Measurements from ENCODE around the gene SMYD3. TPM values are rescaled to one million over a fixed set of nuclear protein-coding genes. Genes with fewer than 3 reads are reported as not detected.

Gene SMYD3
- total and polyA plus RNA-seq, 9 of the 15 experiments (the other 6 are each of a cell fraction or from before 2014, with no cell fraction given) = 128 to 440 (median 197) TPM

DNA sequence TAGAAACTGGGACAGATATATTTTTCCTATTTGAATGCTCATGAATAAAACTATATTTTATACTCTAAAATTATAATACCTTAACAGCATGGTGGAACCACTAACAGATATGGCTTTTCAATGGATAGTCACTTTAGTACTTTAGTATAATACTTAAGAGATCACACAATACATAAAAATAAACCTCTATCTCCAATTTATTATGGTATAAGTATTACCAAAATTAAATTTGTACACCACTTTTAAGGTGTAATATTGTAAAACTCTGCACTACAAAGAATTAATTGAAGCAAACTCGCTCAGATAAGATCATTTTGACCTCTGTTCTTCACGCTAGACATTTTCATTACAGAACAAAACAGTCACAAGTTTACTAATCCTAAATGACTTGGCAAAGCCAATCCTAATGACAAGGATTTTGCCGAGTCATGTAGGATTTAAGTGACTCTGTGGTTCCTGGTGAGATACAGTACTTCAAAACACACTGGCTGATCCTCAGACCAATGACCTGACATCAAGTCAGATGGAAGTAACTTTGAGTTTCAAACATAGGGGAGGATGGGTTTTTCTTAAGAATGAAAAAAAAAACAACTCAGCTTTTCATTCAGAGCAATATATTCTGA, 200.6 kb downstream of the SMYD3 start (continued):
- TF ChIP-seq, protein P1, sequence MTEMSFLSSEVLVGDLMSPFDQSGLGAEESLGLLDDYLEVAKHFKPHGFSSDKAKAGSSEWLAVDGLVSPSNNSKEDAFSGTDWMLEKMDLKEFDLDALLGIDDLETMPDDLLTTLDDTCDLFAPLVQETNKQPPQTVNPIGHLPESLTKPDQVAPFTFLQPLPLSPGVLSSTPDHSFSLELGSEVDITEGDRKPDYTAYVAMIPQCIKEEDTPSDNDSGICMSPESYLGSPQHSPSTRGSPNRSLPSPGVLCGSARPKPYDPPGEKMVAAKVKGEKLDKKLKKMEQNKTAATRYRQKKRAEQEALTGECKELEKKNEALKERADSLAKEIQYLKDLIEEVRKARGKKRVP (CRISPR knock-in tag; IDR thresholded peaks at IDR 0.05) = no peak
- TF ChIP-seq CBX8 (IDR thresholded peaks at IDR 0.05; ENCODE audit: borderline replicate concordance, extremely low read depth, low read depth, low read length, poor library complexity, severe bottlenecking) = no peak
- no peak for TF ChIP-seq ZNF165 (CRISPR knock-in tag; IDR thresholded peaks at IDR 0.05; ENCODE audit: borderline replicate concordance)
- TF ChIP-seq HDAC6 (IDR thresholded peaks at IDR 0.05; ENCODE audit: low read depth, low read length) = no peak
- no peak for TF ChIP-seq ZNF699 (CRISPR knock-in tag; IDR thresholded peaks at IDR 0.05; ENCODE audit: insufficient replicate concordance)
- no peak for TF ChIP-seq ZNF24 (IDR thresholded peaks at IDR 0.05)
- peak; percentile 95 for TF ChIP-seq SOX6 (IDR thresholded peaks at IDR 0.05)
- no peak for TF ChIP-seq ZNF311 (CRISPR knock-in tag; IDR thresholded peaks at IDR 0.05)
- TF ChIP-seq NFE2 (IDR thresholded peaks at IDR 0.05; ENCODE audit: low read depth) = peak; percentile 100
- TF ChIP-seq ZNF431 (CRISPR knock-in tag; IDR thresholded peaks at IDR 0.05) = no peak
- no peak for TF ChIP-seq ZNF232 (CRISPR knock-in tag; IDR thresholded peaks at IDR 0.05)
- no peak for TF ChIP-seq ZNF507 (tag; conservative IDR thresholded peaks at IDR 0.05)
- no peak for TF ChIP-seq MCM3 (IDR thresholded peaks at IDR 0.05)
- 0 out of 2 replicates have a peak, but pooled peaks have one; percentile 4 for TF ChIP-seq CXXC5 (CRISPR knock-in tag; IDR thresholded peaks at IDR 0.05)
- peak; percentile 1; the same call in 1 of the 2 replicates for TF ChIP-seq GTF2E2 (tag; IDR thresholded peaks at IDR 0.05)
- TF ChIP-seq WHSC1 (IDR thresholded peaks at IDR 0.05; ENCODE audit: low read length) = no peak
- peak; percentile 39; the same call in 1 of the 2 replicates for TF ChIP-seq RAD51 (IDR thresholded peaks at IDR 0.05; ENCODE audit: borderline replicate concordance, low read depth)
- TF ChIP-seq LARP7 (IDR thresholded peaks at IDR 0.05) = no peak
- TF ChIP-seq XRCC3 (IDR thresholded peaks at IDR 0.05) = no peak
- TF ChIP-seq, protein P2, sequence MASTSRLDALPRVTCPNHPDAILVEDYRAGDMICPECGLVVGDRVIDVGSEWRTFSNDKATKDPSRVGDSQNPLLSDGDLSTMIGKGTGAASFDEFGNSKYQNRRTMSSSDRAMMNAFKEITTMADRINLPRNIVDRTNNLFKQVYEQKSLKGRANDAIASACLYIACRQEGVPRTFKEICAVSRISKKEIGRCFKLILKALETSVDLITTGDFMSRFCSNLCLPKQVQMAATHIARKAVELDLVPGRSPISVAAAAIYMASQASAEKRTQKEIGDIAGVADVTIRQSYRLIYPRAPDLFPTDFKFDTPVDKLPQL (IDR thresholded peaks at IDR 0.05; ENCODE audit: extremely low read depth, insufficient read length) = no peak
- TF ChIP-seq FOXA1 (IDR thresholded peaks at IDR 0.05; ENCODE audit: borderline replicate concordance) = no peak
- no peak for TF ChIP-seq ZSCAN32 (CRISPR knock-in tag; IDR thresholded peaks at IDR 0.05)
- peak in 1 of 2 experiments; percentile 77; a peak in 3 of 4 replicates for TF ChIP-seq FOXK2 (conservative IDR thresholded peaks at IDR 0.05 in 1 of 2, IDR thresholded peaks at IDR 0.05 in 1 of 2; ENCODE audit: low read depth in 2 of 2)
- no peak for TF ChIP-seq TGIF2 (CRISPR knock-in tag; IDR thresholded peaks at IDR 0.05)
- no peak for TF ChIP-seq CTBP1 (IDR thresholded peaks at IDR 0.05; ENCODE audit: borderline replicate concordance)
- TF ChIP-seq RBM39 (optimal IDR thresholded peaks at IDR 0.05; ENCODE audit: low read depth, low read length) = no peak
- TF ChIP-seq ZNF384 (IDR thresholded peaks at IDR 0.05; ENCODE audit: low read depth, low read length) = peak; percentile 39; the same call in 1 of the 2 replicates
- no peak for TF ChIP-seq SETDB1 (IDR thresholded peaks at IDR 0.05; ENCODE audit: low read length)
- no peak for TF ChIP-seq NCOA4 (IDR thresholded peaks at IDR 0.05; ENCODE audit: partially characterized antibody)
- no peak for TF ChIP-seq MCM2 (IDR thresholded peaks at IDR 0.05; ENCODE audit: low read depth)
- no peak; the same call in 1 of the 2 replicates for TF ChIP-seq TAL1 (IDR thresholded peaks at IDR 0.05)
- TF ChIP-seq, protein P3, sequence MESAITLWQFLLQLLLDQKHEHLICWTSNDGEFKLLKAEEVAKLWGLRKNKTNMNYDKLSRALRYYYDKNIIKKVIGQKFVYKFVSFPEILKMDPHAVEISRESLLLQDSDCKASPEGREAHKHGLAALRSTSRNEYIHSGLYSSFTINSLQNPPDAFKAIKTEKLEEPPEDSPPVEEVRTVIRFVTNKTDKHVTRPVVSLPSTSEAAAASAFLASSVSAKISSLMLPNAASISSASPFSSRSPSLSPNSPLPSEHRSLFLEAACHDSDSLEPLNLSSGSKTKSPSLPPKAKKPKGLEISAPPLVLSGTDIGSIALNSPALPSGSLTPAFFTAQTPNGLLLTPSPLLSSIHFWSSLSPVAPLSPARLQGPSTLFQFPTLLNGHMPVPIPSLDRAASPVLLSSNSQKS (CRISPR knock-in tag; IDR thresholded peaks at IDR 0.05) = no peak

Data from K562 (cell line).